Activated CD4-positive, alpha-beta memory T cell treated with anti-CD3 and anti-CD28 coated beads for 36 hours (primary cell): Measurements from ENCODE around the gene PXYLP1. TPM values are rescaled to one million over a fixed set of nuclear protein-coding genes. Genes with fewer than 3 reads are reported as not detected.
"Not testable (repeated sequence)": the region's sequence is repeated elsewhere in the genome, so short reads cannot be mapped to it uniquely, and the experiment has no call there.

Experiments
- CTCF ChIA-PET: fragments of 350-600 bp; sonication (Branson Sonifier 250); formaldehyde crosslinking; loops from one replicate; lab custom pipeline; 2021; ENCODE audit warnings: antibody characterized with exemption, inconsistent platforms; lab: Charles Lee
- POLR2A ChIA-PET: fragments of 350-600 bp; sonication (Branson Sonifier 250); formaldehyde crosslinking; loops from one replicate; lab custom pipeline; 2021; ENCODE audit warnings: antibody characterized with exemption; lab: Charles Lee
- DNase-seq: peaks from one replicate; pipeline ENCODE4 v3.0.0-alpha.2; 2020
- H3K27ac Mint-ChIP-seq: one replicate; pipeline ENCODE4 v1.8.0; 2021; ENCODE audit warnings: mixed read lengths
- H3K27me3 Mint-ChIP-seq: one replicate; pipeline ENCODE4 v1.8.0; 2021; ENCODE audit warnings: mixed read lengths
- H3K36me3 Mint-ChIP-seq: one replicate; pipeline ENCODE4 v1.8.0; 2021; ENCODE audit warnings: mixed read lengths
- H3K4me1 Mint-ChIP-seq: one replicate; pipeline ENCODE4 v1.8.0; 2021; ENCODE audit warnings: low read depth, mixed read lengths
- H3K4me3 Mint-ChIP-seq: one replicate; pipeline ENCODE4 v1.8.0; 2021; ENCODE audit warnings: mild to moderate bottlenecking, mixed read lengths
- H3K9me3 Mint-ChIP-seq: one replicate; pipeline ENCODE4 v1.8.0; 2021; ENCODE audit warnings: mixed read lengths
- intact Hi-C: fragments of 100-400 bp; cut with micrococcal nuclease; formaldehyde crosslinking; loops from one replicate; pipeline ENCODE4 v1.15.1; 2023
- total RNA-seq, 2 experiments: library from RNA; stranded (reverse); gene quantifications; one replicate each; pipeline ENCODE4 v1.2.3, GENCODE V29; 2021

The PXYLP1 gene
- 10 to 100 TPM in 1 of 2 experiments, 1 to 10 TPM in 1; 9.0 to 11.6 TPM for total RNA-seq

GRCh38 chr3:141231101-141231951, at the start of gene PXYLP1:
Gene PXYLP1, plus strand, starts transcription at chr3:141231825. Its CDS starts 28,351 bp downstream, at chr3:141260176.
- peak; percentile 95 for DNase-seq
- Mint-ChIP-seq H3K27ac (peak within 1 kb of the TSS; percentile 87), H3K9me3 (no peaks in the 10 kb centered on the region), H3K36me3 (no peaks in the 10 kb centered on the region), H3K27me3 (no peaks in the 10 kb centered on the region), H3K4me1 (peaks cover 25% of the 10 kb centered on the region), H3K4me3 (peak within 1 kb of the TSS; percentile 85)
- CTCF ChIA-PET, result interaction anchor here (0.5 to 5.3 kb wide), 41 partner anchors 8 to 609 kb away, joined by 3 to 84 read pairs (median 5); no protein-coding TSS in a partner anchor
- POLR2A ChIA-PET, result interaction anchor here (0.7 to 2.6 kb wide), 10 partner anchors 12 to 224 kb away, joined by 3 to 21 read pairs (median 6); no protein-coding TSS in a partner anchor
- intact Hi-C loops, result loop anchor here (1.0 to 5.0 kb wide), 4 partner anchors 25 to 226 kb away; no protein-coding TSS in a partner anchor

GRCh38 chr3:141183606-141184005, 48.0 kb upstream of the PXYLP1 start:
- Mint-ChIP-seq H3K4me3 (no peak overlapping the region), H3K9me3 (peaks cover 3% of the 10 kb centered on the region), H3K27me3 (peaks cover 5% of the 10 kb centered on the region), H3K27ac (no peak overlapping the region), H3K36me3 (no peaks in the 10 kb centered on the region), H3K4me1 (no peaks in the 10 kb centered on the region)
- ChIA-PET POLR2A (no interaction called here), CTCF (interaction anchor here (0.6 to 2.1 kb wide), 3 partner anchors 8 to 39 kb away, joined by 3 to 15 read pairs (median 6); no protein-coding TSS in a partner anchor)
- DNase-seq, result no peak
- intact Hi-C loops, result no loop called here

GRCh38 chr3:141184430-141184829, 47.2 kb upstream of the PXYLP1 start:
- H3K4me3 Mint-ChIP-seq, result no peak overlapping the region
- H3K27ac Mint-ChIP-seq, result no peak overlapping the region
- H3K9me3 Mint-ChIP-seq, result peaks cover 1% of the 10 kb centered on the region
- CTCF ChIA-PET, result interaction anchor here (1.5 to 2.1 kb wide), 2 partner anchors 7 to 9 kb away, joined by 6 to 15 read pairs; no protein-coding TSS in a partner anchor
- intact Hi-C loops, result no loop called here
- H3K36me3 Mint-ChIP-seq, result no peaks in the 10 kb centered on the region
- no peak for DNase-seq
- POLR2A ChIA-PET, result no interaction called here
- H3K4me1 Mint-ChIP-seq, result no peaks in the 10 kb centered on the region
- H3K27me3 Mint-ChIP-seq, result peaks cover 5% of the 10 kb centered on the region

- intact Hi-C loops, result loop anchor here (5.0 kb wide), 1 partner anchor 84 kb away; no protein-coding TSS in a partner anchor
- ChIA-PET POLR2A (no interaction called here), CTCF (interaction anchor here (0.6 to 2.7 kb wide), 17 partner anchors 8 to 1763 kb away, joined by 3 to 33 read pairs (median 8); partner anchors contain the start of gene PXYLP1)
- Mint-ChIP-seq H3K27me3 (peaks cover 3% of the 10 kb centered on the region), H3K4me3 (no peak overlapping the region), H3K36me3 (no peaks in the 10 kb centered on the region), H3K9me3 (no peaks in the 10 kb centered on the region), H3K27ac (no peak overlapping the region), H3K4me1 (peaks cover 13% of the 10 kb centered on the region)
- no peak for DNase-seq
Measured at GRCh38 chr3:141191097-141191749, 40.4 kb upstream of the PXYLP1 start.

- H3K27ac Mint-ChIP-seq, result no peak overlapping the region
Measured at GRCh38 chr3:141192345-141192744, 39.3 kb upstream of the PXYLP1 start.

GRCh38 chr3:141193066-141193830, 38.4 kb upstream of the PXYLP1 start:
- H3K4me1 Mint-ChIP-seq, result peaks cover 13% of the 10 kb centered on the region
- CTCF ChIA-PET, result interaction anchor here (0.6 to 2.7 kb wide), 11 partner anchors 9 to 297 kb away, joined by 3 to 33 read pairs (median 4); partner anchors contain the start of gene PXYLP1
- peaks cover 7% of the 10 kb centered on the region for H3K27me3 Mint-ChIP-seq
- H3K4me3 Mint-ChIP-seq, result no peak overlapping the region
- intact Hi-C loops, result loop anchor here (5.0 kb wide), 1 partner anchor 86 kb away; no protein-coding TSS in a partner anchor
- H3K9me3 Mint-ChIP-seq, result no peaks in the 10 kb centered on the region
- POLR2A ChIA-PET, result no interaction called here
- H3K36me3 Mint-ChIP-seq, result no peaks in the 10 kb centered on the region
- no peak overlapping the region for H3K27ac Mint-ChIP-seq
- DNase-seq, result no peak

More at GRCh38 chr3:141192345-141192744, 39.3 kb upstream of the PXYLP1 start:
- intact Hi-C loops, result loop anchor here (1.0 to 5.0 kb wide), 5 partner anchors 85 to 294 kb away; partner anchors contain the start of gene SLC25A36
- no peaks in the 10 kb centered on the region for H3K9me3 Mint-ChIP-seq
- peak; percentile 98 for DNase-seq
- H3K36me3 Mint-ChIP-seq, result no peaks in the 10 kb centered on the region
- H3K4me1 Mint-ChIP-seq, result peaks cover 13% of the 10 kb centered on the region
- ChIA-PET POLR2A (no interaction called here), CTCF (interaction anchor here (0.6 to 2.7 kb wide), 24 partner anchors 9 to 1764 kb away, joined by 3 to 33 read pairs (median 5); partner anchors contain the start of genes PXYLP1 and SPSB4)
- no peak overlapping the region for H3K4me3 Mint-ChIP-seq
- H3K27me3 Mint-ChIP-seq, result peaks cover 7% of the 10 kb centered on the region

- peaks cover 5% of the 10 kb centered on the region for H3K27me3 Mint-ChIP-seq
Measured at GRCh38 chr3:141201122-141201521, 30.5 kb upstream of the PXYLP1 start.

GRCh38 chr3:141202682-141203081, 28.9 kb upstream of the PXYLP1 start:
- no peak for DNase-seq
- ChIA-PET POLR2A (no interaction called here), CTCF (interaction anchor here (1.0 to 2.0 kb wide), 2 partner anchors 11 to 29 kb away, joined by 3 to 10 read pairs; partner anchors contain the start of gene PXYLP1)
- no peaks in the 10 kb centered on the region for H3K36me3 Mint-ChIP-seq
- no peaks in the 10 kb centered on the region for H3K4me1 Mint-ChIP-seq
- no peaks in the 10 kb centered on the region for H3K9me3 Mint-ChIP-seq
- H3K27me3 Mint-ChIP-seq, result peaks cover 6% of the 10 kb centered on the region
- H3K4me3 Mint-ChIP-seq, result no peak overlapping the region
- intact Hi-C loops, result no loop called here
- no peak overlapping the region for H3K27ac Mint-ChIP-seq

More at GRCh38 chr3:141201122-141201521, 30.5 kb upstream of the PXYLP1 start:
- intact Hi-C loops, result no loop called here
- CTCF ChIA-PET, result interaction anchor here (0.6 to 2.0 kb wide), 4 partner anchors 8 to 191 kb away, joined by 3 to 10 read pairs (median 3); no protein-coding TSS in a partner anchor
- no peaks in the 10 kb centered on the region for H3K36me3 Mint-ChIP-seq
- no peaks in the 10 kb centered on the region for H3K4me1 Mint-ChIP-seq
- no peak for DNase-seq
- no peaks in the 10 kb centered on the region for H3K9me3 Mint-ChIP-seq
- POLR2A ChIA-PET, result no interaction called here
- H3K4me3 Mint-ChIP-seq, result no peak overlapping the region
- no peak overlapping the region for H3K27ac Mint-ChIP-seq

- Mint-ChIP-seq H3K4me3 (no peak overlapping the region), H3K27ac (no peak overlapping the region), H3K27me3 (peaks cover 6% of the 10 kb centered on the region), H3K36me3 (no peaks in the 10 kb centered on the region), H3K4me1 (no peaks in the 10 kb centered on the region), H3K9me3 (no peaks in the 10 kb centered on the region)
- no peak for DNase-seq
- ChIA-PET CTCF (no interaction called here), POLR2A (no interaction called here)
- intact Hi-C loops, result no loop called here
Measured at GRCh38 chr3:141203866-141204265, 27.8 kb upstream of the PXYLP1 start.

GRCh38 chr3:141204343-141204742, 27.3 kb upstream of the PXYLP1 start:
- ChIA-PET CTCF (no interaction called here), POLR2A (no interaction called here)
- Mint-ChIP-seq H3K4me3 (no peak overlapping the region), H3K36me3 (no peaks in the 10 kb centered on the region), H3K4me1 (no peaks in the 10 kb centered on the region), H3K9me3 (no peaks in the 10 kb centered on the region), H3K27me3 (peaks cover 6% of the 10 kb centered on the region), H3K27ac (no peak overlapping the region)
- intact Hi-C loops, result no loop called here
- DNase-seq, result no peak

- H3K27me3 Mint-ChIP-seq, POLR2A ChIA-PET, DNase-seq, intact Hi-C loops, H3K9me3 Mint-ChIP-seq, H3K4me1 Mint-ChIP-seq, H3K4me3 Mint-ChIP-seq, H3K27ac Mint-ChIP-seq, H3K36me3 Mint-ChIP-seq, CTCF ChIA-PET: not testable (repeated sequence)
Measured at GRCh38 chr3:141211306-141211705, 20.3 kb upstream of the PXYLP1 start.
